ENCODE results near the gene TMEM181.
A peak's percentile ranks its signal among the peaks of the same experiment; 100 is the strongest.
"Not testable (repeated sequence)": the region's sequence is repeated elsewhere in the genome, so short reads cannot be mapped to it uniquely, and the experiment has no call there.

The TMEM181 gene

GRCh38 chr6:158638324-158638854, 78.5 kb downstream of the TMEM181 start:
- DNase-seq (ENCODE audit: low spot score) = no peak

GRCh38 chr6:158639056-158639455, 79.2 kb downstream of the TMEM181 start:
- DNase-seq (ENCODE audit: low spot score) = no peak

GRCh38 chr6:158640519-158640918, 80.6 kb downstream of the TMEM181 start:
- no peak for DNase-seq (ENCODE audit: low spot score)

- peak; percentile 58 for DNase-seq (ENCODE audit: low spot score)
Observed at GRCh38 chr6:158642097-158642601, 82.3 kb downstream of the TMEM181 start.

DNA sequence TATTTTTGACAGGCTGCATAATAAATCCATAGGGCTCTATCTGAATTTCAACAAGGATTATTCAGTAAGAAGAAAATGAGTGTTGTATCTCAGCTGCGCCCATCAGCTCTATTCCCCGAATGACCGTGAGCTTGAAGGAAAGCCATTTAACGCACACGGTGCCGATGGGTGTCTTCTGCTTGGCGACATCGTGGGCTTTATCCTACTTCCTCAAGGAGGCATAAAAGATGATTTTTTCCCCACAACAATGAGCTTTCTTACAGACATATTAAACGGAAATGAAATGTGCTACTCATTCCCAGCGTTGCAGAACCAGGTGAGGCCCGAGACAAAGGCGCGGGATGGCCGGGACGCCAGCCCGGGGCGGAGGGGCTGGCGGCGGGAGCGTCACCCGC, 83.9 kb downstream of the TMEM181 start:
- DNase-seq (ENCODE audit: low spot score) = no peak

DNA sequence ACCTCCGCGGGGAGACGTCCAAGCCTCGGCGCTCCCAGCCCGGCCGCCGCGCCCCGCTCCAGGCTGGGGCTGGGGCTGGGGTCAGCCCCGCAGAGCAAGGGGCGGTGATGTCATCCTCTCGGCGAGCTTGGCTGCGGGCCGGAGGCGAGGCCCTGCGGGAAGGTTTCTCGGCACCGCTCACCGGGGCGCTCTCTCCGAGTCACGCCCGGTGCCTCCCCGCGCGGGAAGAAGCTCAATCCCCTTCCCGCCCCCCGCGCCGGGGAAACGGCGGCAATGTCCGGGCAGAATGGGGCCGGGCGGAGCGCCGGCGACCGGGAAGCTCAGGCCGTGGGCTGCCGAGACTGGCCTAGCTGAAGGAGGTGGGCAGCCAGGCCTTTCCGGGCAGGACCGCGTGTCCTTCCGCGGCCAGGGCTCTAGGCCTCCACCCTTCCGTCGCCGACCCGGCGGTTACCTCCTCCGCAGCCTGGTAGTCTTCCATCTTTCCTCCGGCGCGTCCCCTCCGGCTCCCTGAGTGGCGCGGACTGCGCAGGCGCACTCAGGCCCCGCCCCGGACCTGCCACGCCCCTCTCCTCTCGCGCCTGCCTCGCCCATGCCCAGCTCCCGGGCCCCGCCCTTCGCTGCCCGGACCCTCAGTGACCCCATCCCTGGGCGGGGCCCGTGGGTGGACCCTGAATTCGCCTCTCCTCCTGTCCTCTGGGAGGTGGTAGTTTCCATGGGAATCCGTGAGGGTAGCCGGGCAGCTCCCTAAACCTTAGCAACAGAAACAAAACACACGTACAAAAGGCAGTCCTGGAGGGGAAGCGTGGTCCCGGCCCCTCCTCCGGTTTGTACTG, 84.6 kb downstream of the TMEM181 start, which contains the start of gene DYNLT1:
Gene DYNLT1 (minus strand): TSS at position 513 of the 833 bp plus-strand sequence. CDS start 35 bp downstream, at position 478.
- DNase-seq (ENCODE audit: low spot score) = peak; percentile 94

- no peak for DNase-seq (ENCODE audit: low spot score)
Observed at GRCh38 chr6:158645064-158646022, 85.5 kb downstream of the TMEM181 start.

DNA sequence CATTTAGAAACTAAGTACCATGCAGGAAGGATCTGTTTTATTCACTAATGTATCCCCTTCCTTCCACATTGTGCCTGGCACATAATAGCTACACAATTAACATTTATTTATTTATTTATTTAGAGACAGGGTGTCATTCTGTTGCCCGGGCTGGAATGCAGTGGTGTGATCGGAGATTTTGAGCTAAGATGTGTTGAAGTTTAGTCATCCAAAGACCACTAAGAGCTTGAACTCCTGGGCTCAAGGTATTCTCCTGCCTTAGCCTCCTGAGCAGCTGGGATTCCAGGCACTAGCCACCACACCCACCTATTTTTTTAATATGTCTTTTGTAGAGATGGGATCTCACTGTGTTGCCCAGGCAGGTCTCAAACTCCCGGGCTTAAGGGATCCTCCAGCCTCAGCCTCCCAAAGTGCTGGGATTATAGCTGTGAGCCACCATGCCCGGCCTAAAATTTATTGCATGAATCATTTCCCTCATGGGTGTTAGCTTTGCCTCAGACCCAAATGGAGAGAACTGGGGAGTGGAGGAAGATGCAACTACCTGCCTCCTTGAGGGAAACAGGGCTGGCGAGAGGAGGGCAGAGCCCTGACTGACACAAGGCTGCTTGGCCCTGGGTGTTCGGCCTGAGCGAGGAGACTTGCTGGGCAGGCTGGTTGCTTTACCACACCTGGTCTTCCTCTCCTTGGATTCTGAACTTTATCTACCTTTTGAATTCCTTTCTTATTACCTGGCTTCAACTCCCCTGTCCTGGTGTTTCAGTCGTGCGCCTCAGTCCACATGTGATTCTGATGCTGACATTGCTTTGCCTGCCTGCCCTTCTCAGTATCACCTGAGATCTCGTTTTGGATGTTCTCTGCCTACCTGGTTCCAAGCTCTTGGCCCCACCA, 86.4 kb downstream of the TMEM181 start:
- no peak for DNase-seq (ENCODE audit: low spot score)

DNA sequence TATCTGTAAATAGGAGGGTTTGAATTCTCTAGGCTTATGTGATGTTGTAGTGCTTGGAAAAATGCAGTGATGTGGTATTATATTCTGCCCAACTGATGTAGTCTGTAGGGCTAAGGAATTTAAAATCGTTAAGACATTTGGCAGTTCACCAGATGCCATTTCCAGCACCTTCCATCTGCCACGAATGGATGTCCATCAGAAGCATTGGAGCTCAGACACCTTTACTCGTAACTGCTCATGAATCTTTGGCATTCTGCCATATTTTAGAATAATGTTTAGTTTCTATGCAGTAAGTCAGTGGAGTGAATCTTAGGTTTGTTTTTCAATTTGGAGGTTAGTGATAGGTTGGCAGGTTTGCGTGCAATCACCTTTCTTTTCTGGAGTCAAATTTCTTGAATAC, 87.6 kb downstream of the TMEM181 start:
- no peak for DNase-seq (ENCODE audit: low spot score)

GRCh38 chr6:158648682-158649131, 88.8 kb downstream of the TMEM181 start:
- DNase-seq (ENCODE audit: low spot score) = peak; percentile 75

DNA sequence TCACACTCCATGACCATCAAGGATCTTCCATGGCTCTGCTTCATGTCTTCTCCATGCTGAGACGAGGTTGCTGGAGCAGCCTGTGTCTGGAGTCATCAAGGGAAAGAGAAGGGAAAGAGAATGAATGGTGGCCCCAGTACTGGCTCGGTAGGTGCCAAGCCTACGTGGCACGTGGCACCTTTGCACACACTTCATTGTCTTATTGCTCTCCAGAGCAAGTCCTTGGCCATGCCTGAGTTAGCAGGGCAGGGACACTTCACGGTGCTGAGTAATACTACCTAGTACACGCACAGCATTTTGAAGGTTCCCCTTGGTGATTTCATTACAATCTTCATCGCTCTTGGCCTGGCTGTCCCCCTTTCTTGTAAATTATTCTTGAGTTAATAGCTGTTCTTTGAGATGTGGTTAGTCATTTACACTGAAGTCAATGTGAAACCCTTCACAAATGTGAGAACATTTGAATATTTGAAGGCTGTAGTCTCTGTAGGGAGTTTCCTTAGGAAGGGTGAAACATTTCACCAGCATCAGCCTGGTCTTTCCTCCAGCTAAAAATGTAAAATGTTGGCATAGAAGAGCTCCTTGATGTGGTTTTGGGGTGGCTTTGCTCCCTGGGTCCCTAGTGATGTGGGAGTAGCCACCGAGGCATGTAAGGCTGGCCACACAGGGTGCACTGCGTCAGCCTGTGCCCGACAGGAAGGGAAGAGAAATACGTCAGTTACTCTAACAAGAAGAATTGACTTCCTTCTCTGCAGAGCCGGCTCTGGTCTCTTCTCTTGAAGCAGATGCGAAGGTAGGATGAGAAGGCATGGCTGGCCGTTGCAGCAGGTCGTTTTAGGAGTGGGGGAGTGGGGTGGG, 89.6 kb downstream of the TMEM181 start, which contains the start of gene SYTL3:
Gene SYTL3 (plus strand): TSS at position 766 of the 855 bp plus-strand sequence. CDS start 13,215 bp downstream, outside the sequence.
- DNase-seq (ENCODE audit: low spot score) = peak; percentile 60

GRCh38 chr6:158651981-158652737, 92.3 kb downstream of the TMEM181 start:
- not testable (repeated sequence) for DNase-seq (ENCODE audit: low spot score)

DNA sequence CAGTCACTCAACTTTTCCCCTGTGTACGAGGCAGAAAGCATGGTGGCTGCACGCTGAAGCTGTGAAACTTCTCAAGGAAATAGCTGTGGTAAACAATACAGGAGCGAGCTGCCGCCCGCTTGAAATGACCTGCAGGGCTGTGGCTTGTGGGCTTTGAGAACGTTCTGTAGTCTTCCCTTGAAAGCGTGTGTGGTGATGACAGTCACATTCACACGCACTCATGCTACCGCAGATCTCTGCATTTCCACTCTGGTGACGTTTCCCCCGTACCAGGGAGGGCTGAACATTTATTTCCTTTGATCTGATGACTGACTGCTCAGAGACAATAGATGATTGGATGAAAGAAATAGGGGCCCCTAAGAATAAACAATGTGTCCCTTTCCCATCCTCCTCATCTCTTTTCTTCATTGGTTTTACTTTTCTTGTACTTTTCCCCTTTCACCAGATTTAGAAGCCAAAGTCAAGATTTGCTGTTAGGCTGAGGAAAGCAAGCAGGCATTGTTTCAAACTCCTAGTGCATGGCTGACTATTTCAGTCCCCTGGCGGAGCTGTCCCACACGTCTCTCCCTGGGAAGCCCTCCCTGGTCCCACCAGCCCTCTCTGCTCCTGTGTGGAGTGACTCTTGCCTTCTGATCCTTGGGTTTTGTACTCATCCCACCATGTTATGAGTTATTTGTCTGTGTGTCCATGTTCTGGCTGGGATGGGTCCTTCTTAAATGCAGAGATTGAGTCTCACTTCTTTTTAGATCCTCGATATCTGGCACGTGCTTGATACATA, 93.9 kb downstream of the TMEM181 start:
- no peak for DNase-seq (ENCODE audit: low spot score)

- peak; percentile 84 for DNase-seq (ENCODE audit: low spot score)
Observed at GRCh38 chr6:158654498-158654897, 94.6 kb downstream of the TMEM181 start.

DNA sequence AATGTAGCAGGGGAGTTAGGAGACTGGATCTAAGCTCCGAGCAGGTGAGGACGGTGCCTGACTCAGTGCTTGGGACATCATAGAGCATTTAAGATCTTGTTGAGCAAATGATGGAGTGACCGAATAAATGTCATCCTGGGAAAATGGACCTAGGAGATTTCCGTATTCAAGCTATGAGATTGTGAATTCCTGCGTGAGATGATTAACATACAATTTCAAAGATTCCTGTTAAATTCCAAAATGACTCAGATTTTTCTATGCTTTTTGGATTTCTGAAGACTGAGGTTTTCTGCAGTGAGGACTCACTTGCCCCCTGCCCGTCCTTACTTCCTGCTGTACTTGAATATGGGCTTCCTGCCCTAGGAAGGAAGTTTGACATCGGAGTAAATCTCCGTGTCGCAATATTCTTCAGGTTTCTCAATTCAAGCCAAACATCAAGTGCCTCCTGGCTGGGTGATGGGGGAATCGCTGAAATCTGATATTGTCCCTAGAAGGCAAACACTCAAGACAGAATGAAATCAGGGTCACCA, 95.1 kb downstream of the TMEM181 start:
- DNase-seq (ENCODE audit: low spot score) = peak; percentile 49

DNA sequence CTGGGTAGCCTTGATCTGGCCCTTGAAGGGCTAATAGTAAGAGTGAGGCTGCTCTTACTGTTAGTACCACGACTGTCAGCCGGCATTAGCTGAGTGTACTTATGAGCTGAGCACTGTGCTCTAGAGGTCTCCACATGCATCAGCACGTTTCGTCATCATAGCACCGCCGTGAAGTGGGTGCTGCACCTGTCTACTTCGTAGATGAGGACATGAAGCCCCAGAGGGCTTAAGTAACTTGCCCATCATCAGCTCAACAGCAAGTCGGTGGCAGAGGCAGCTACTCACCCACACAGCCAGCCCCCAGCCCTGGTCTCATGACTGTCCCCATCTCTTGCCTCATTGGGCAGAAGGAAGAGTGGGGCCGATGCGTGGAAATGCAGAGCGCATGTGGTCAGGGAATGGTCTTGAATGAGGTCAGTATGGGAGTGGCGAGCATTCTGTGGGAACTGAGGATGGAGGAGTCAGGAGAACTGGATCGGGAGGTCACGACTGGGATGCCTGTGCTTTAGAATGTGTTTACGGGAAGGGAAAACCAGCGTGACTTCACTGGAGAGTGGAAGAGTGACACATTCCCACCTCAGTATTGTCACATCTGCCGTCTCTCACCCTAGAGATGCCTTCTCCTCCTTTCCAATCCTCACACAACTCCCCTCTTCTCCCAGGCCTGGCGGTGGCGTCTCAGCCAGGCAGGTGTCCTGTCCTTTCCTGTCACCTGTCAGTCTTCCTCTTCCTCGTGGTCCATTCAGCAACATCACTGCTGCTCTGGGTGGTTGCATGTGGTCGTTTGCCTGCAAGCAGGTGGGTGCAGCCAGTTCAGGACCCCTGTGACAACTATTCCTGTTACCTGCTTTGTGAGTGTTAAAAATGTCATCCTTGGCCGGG, 95.9 kb downstream of the TMEM181 start:
- no peak for DNase-seq (ENCODE audit: low spot score)

- DNase-seq (ENCODE audit: low spot score) = not testable (repeated sequence)
Observed at GRCh38 chr6:158656986-158657385, 97.1 kb downstream of the TMEM181 start.

Measured in hepatic stellate cell (primary cell).